ENCODE data around the gene WDR70.
"Not testable (repeated sequence)": the region's sequence is repeated elsewhere in the genome, so short reads cannot be mapped to it uniquely, and the experiment has no call there.

The WDR70 gene

GRCh38 chr5:37379100-37379628 lies at the start of gene WDR70:
WDR70 (plus strand) TSS chr5:37379318; CDS start chr5:37379368, 50 bp downstream.
- peak; percentile 70 for DNase-seq (ENCODE audit: low read depth)

GRCh38 chr5:37334754-37335153 lies 44.4 kb upstream of the WDR70 start:
- DNase-seq (ENCODE audit: low read depth), result not testable (repeated sequence)

- not testable (repeated sequence) for DNase-seq (ENCODE audit: low read depth)
Measured at GRCh38 chr5:37342741-37343140, 36.4 kb upstream of the WDR70 start.

GRCh38 chr5:37355161-37355560 lies 24.0 kb upstream of the WDR70 start:
- no peak for DNase-seq (ENCODE audit: low read depth)

GRCh38 chr5:37370550-37370863 lies 8.6 kb upstream of the WDR70 start:
- DNase-seq (ENCODE audit: low read depth), result no peak

- DNase-seq (ENCODE audit: low read depth), result peak; percentile 85
Measured at GRCh38 chr5:37370864-37371726, 8.0 kb upstream of the WDR70 start, which contains the start of gene NUP155. NUP155 (minus strand) TSS chr5:37371106; CDS start chr5:37370977, 129 bp downstream.

- no peak for DNase-seq (ENCODE audit: low read depth)
Measured at GRCh38 chr5:37375091-37375490, 4.0 kb upstream of the WDR70 start.

- DNase-seq (ENCODE audit: low read depth), result not testable (repeated sequence)
Measured at GRCh38 chr5:37378066-37378465, 1.1 kb upstream of the WDR70 start.

GRCh38 chr5:37391591-37391990 lies 12.5 kb downstream of the WDR70 start:
- no peak for DNase-seq (ENCODE audit: low read depth)

GRCh38 chr5:37396352-37396751 lies 17.2 kb downstream of the WDR70 start:
- no peak for DNase-seq (ENCODE audit: low read depth)

GRCh38 chr5:37400501-37400900 lies 21.4 kb downstream of the WDR70 start:
- DNase-seq (ENCODE audit: low read depth), result no peak

GRCh38 chr5:37412515-37412914 lies 33.4 kb downstream of the WDR70 start:
- DNase-seq (ENCODE audit: low read depth), result no peak

GRCh38 chr5:37415456-37415855 lies 36.3 kb downstream of the WDR70 start:
- not testable (repeated sequence) for DNase-seq (ENCODE audit: low read depth)

GRCh38 chr5:37417347-37417746 lies 38.2 kb downstream of the WDR70 start:
- no peak for DNase-seq (ENCODE audit: low read depth)

- DNase-seq (ENCODE audit: low read depth), result no peak
Measured at GRCh38 chr5:37424441-37424840, 45.3 kb downstream of the WDR70 start.

- DNase-seq (ENCODE audit: low read depth), result no peak
Measured at GRCh38 chr5:37428044-37428443, 48.9 kb downstream of the WDR70 start.

GRCh38 chr5:37435261-37435660 lies 56.1 kb downstream of the WDR70 start:
- no peak for DNase-seq (ENCODE audit: low read depth)

GRCh38 chr5:37436146-37436934 lies 57.2 kb downstream of the WDR70 start:
- no peak for DNase-seq (ENCODE audit: low read depth)

- DNase-seq (ENCODE audit: low read depth), result no peak
Measured at GRCh38 chr5:37437711-37438110, 58.6 kb downstream of the WDR70 start.

- not testable (repeated sequence) for DNase-seq (ENCODE audit: low read depth)
Measured at GRCh38 chr5:37445783-37446182, 66.7 kb downstream of the WDR70 start.

- DNase-seq (ENCODE audit: low read depth), result no peak
Measured at GRCh38 chr5:37448941-37449340, 69.8 kb downstream of the WDR70 start.

GRCh38 chr5:37451991-37452390 lies 72.9 kb downstream of the WDR70 start:
- not testable (repeated sequence) for DNase-seq (ENCODE audit: low read depth)

GRCh38 chr5:37453252-37453651 lies 74.1 kb downstream of the WDR70 start:
- not testable (repeated sequence) for DNase-seq (ENCODE audit: low read depth)
